HG03280 (cell line): Measurements from ENCODE around the gene SNX33.
"Not testable (repeated sequence)": the region's sequence is repeated elsewhere in the genome, so short reads cannot be mapped to it uniquely, and the experiment has no call there.

Experiments
- ATAC-seq: cut with Tn5 transposase; IDR thresholded peaks from one replicate; pipeline ENCODE4 v1.9.1; 2021; ENCODE audit warnings: mild to moderate bottlenecking, moderate library complexity; ENCODE audit not compliant: unreplicated experiment

The SNX33 gene, protein sequence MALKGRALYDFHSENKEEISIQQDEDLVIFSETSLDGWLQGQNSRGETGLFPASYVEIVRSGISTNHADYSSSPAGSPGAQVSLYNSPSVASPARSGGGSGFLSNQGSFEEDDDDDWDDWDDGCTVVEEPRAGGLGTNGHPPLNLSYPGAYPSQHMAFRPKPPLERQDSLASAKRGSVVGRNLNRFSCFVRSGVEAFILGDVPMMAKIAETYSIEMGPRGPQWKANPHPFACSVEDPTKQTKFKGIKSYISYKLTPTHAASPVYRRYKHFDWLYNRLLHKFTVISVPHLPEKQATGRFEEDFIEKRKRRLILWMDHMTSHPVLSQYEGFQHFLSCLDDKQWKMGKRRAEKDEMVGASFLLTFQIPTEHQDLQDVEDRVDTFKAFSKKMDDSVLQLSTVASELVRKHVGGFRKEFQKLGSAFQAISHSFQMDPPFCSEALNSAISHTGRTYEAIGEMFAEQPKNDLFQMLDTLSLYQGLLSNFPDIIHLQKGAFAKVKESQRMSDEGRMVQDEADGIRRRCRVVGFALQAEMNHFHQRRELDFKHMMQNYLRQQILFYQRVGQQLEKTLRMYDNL

DNA sequence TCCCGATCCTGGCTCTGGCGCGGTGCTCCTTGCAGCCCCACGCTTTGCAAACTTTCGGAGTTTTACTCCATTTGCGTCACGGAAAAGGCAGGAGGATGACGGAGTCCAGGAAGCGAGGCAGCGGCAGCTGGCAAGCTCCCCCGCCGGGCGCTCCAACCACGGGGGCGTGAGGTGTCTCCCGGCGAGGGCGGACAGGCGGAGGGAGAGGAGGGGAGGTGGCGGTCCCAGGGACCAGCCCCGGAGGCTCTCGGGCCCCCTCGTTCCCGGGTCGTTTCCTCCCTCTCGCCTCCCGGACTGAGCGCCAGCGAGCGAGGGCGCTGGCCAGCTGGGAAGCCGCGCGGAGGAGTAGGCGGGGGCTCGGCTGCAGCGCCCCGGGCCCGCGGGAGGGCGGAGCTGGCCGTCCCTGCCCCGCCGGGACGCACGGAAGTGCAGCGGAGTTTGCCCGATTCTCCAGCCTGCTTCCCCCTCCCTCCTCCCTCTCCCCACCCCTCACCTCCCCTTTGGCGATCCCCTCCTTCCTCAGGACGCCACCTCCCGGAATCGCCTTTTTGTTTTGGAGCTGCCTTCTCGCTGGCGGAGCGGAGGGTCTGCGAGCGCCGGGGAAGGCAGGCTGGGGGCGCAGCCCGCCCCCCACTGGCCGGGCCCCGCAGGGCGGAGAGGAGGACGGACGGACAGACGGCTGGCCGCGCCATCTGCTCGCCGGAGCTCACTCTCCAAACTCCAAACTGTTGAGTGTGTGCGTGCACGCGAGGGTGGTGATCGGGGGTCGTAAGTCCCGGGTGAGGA, at the start of gene SNX33:
Gene SNX33 (plus strand): TSS at position 543 of the 786 bp plus-strand sequence. CDS start 1,191 bp downstream, outside the sequence.
- no peak for ATAC-seq

DNA sequence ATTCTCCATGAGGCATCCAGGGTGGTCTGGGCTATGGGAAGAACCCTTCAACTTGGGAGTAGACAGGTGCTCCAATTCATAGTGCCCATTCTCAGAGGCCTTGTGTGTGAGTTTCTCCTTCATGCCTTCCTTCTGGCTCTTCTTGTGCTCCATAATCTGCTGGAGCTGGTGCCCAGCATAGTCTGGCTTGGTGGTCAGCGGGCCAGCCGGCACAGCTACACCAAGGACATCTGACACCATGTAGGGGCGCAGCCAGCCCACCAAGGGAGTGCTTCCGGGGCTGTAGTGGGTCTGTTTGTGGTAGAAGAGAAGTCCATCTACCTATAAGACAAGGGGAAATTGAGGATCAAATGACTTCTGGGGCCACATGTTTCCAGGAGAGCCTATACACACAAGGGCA, 49.4 kb upstream of the SNX33 start:
- no peak for ATAC-seq

DNA sequence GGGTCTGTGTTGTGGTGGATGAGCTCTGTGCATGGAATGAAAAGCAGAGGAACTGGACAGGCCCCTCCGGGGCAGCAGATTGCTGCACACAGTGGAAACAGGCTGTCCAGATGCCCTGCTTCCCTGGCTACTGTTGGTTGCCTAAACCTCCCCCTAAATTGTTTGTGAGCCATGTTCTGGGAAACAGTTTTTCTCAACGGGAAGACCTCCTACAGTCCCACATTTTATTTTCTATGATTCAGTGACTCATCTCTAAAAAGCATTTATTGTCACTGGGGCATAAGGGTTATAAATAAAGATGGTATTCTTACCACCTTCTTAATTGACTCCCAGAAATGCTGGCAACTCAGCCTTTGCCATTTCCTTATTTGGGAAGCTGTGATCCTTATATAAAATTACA, 48.3 kb upstream of the SNX33 start:
- no peak for ATAC-seq

- ATAC-seq, result no peak
These were observed 41.7 kb upstream of the SNX33 start for GRCh38 chr15:75606026-75606425.

DNA sequence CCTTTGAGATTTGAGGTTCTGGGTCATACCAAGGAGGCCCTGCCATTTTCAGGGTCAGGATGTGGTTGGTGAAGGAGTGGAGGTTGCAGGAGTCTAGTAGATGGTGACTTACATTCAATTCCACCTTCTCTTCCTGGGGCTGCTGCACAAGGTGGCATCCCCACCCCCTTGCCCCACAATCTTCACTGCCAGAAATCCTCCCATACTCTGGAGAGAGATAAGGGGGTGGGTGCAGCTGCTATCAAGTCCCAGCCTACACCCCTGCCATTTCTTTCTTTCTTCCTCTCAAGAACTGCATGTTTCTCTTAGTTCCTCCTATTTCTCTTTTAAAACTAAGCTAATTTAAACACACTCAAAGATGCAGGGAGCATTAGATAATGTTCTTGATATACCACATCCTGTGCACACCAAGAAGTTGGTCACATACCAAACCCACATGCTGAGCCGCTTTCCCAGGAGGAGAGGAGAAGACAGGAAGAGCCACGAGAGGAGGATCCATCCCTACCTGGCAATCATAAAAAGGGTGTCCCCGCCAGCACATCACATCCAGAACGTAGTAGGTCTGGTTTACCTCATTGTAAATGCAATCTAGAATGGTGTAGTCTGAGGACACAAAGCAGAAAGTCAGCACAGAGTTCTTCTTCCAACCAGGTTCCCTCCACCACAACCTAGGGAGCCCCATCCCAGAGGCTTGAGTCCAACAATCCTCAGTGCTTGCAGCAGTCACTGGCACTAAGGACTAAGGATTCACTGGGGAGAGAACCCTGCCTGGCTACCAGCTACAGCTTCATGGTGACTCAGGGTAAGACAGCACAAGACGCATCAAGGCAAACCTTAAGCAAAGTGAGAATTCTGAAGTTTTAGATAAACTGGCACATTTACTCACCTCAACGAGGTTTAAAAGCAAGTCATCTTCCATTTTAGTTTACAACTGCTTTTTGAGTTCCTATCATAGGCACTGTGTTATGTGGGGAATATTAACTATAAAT, 40.7 kb upstream of the SNX33 start:
- ATAC-seq, result no peak

- no peak for ATAC-seq
These were observed 30.9 kb upstream of the SNX33 start for GRCh38 chr15:75616766-75617165.

GRCh38 chr15:75620058-75620820, 27.5 kb upstream of the SNX33 start:
- no peak for ATAC-seq

DNA sequence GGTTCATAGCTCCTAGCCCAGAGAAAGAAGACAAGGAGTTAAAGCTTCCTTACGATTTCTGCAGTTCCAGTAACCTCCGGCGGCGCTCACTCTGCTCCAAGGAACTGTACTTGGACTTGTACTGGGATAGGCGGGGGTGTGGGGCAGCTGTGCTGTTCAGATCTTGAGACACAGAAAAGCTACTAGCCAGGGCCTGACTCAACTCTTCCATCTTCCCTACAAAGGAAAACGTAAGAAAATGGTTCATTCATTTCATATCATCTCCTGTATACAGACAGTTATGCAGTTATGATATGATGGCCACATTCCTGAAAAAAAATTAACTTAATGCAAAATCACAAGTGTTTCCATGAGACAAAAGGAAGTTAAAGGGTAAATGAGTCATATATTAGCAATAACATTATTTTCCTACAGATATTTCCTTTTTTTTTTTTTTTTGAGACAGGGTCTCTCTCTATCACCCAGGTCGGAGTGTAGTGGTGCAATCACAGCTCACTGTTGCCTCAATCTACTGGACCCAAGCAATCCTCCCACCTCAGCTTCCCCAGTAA, 26.8 kb upstream of the SNX33 start:
- no peak for ATAC-seq

GRCh38 chr15:75622505-75622904, 25.2 kb upstream of the SNX33 start:
- ATAC-seq, result no peak

DNA sequence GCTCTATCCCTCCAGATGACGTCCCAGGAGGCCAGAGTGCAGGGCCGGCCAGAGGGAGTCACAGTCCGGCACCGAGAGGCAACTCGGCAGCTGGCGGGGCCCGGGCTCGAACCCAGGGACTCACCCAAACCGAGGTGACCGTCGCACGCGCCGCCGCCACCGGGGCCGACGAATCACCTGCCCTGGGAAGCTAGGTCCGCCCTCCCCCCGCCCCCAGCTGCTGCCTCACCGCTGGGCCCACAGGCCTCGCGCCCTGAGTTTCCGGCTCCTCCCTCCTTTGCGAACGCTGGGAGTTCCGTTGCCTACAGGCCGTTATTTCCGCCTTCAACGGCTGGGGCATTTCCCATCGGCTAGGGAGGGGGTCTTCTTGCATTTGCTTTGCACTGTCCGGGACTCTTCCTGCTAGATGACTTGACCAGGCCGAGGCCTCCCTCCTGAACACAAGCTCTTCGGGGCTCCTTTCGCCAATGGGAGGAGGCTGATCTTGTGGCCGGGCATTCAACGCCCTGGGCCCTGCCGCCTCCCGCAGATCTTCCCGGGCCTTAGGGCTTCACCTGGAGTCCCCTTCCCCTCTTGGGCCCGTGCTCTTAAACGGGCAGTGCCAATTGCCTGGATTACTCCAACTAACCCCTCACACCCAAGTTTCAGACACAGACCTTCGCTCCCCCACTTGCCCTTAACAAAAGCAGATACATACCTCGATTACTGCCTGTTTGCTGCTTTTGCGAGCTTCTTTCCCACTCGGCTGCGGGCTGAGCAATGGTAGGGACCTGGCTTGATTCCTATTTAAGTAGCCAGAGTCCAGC, 22.0 kb upstream of the SNX33 start, which contains the start of gene SNUPN:
Gene SNUPN (minus strand): TSS at position 184 of the 806 bp plus-strand sequence. CDS start 4,674 bp downstream, outside the sequence.
- ATAC-seq, result peak; percentile 84

GRCh38 chr15:75631935-75632334, 15.8 kb upstream of the SNX33 start:
- ATAC-seq, result no peak

DNA sequence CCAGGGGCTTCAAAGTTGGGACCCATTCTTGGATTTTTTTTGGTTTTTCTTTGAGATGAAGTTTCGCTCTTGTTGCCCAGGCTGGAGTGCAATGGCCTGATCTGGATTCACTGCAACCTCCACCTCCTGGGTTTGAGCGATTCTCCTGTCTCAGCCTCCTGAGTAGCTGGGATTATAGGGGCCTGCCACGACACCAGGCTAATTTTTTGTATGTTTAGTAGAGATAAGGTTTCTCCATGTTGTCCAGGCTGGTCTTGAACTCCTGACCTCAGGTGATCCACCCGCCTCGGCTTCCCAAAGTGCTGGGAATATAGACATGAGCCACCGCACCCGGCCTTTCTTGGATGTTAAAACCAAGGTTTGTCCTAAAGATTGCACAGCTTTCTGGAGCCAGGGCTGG, 13.8 kb upstream of the SNX33 start:
- not testable (repeated sequence) for ATAC-seq

DNA sequence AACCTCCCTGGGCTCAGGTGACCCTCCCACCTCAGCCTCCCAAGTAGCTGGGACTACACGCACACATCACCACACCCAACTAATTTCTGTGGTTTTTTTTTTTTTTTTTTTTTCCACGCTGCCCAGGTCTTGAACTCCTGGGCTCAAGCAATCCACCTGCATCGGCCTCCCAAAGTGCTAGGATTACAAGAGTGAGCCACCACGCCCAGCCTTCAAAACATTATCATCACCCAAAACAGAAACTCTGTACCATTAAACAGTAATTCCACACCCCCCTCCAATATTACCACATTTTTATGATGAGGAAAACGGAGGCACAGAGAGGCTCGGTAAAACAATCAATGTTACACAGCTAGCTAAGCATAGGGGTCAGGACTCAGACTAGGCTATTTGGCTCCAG, 11.7 kb upstream of the SNX33 start:
- no peak for ATAC-seq

GRCh38 chr15:75637245-75638009, 10.3 kb upstream of the SNX33 start:
- no peak for ATAC-seq

GRCh38 chr15:75639191-75639708, 8.5 kb upstream of the SNX33 start:
- no peak for ATAC-seq

GRCh38 chr15:75639709-75640482, 7.8 kb upstream of the SNX33 start, which contains the start of gene IMP3:
TSS of gene IMP3 (minus strand) at chr15:75640224. CDS start at chr15:75640168, 56 bp downstream.
- peak; percentile 95 for ATAC-seq
